K562 (cell line): ENCODE results near the gene RPP25. TPM values are rescaled to one million over a fixed set of nuclear protein-coding genes. Genes with fewer than 3 reads are reported as not detected.
A peak's percentile ranks its signal among the peaks of the same experiment; 100 is the strongest.

Experiments
- ATAC-seq: fragments of 200-7000 bp; cut with Tn5 transposase; 3 replicates; pipeline ENCODE4 v1.9.1; 2020; ENCODE audit warnings: moderate library complexity
- BruUV-seq: library from RNA; stranded (reverse); fragments of 400-500 nt; replicated peaks from 2 replicates; lab custom pipeline; 2021; lab: Mats Ljungman, UMichigan
- CTCF ChIA-PET: fragments of 300-600 bp; formaldehyde crosslinking; extraction: SDS; loops from one replicate; lab custom pipeline; 2021; ENCODE audit warnings: low intra/inter-chr PET ratio; lab: Yijun Ruan, JAX
- POLR2A ChIA-PET: fragments of 300-600, 350-650 bp; sonication (Branson Sonifier 250); formaldehyde crosslinking; extraction: SDS; loops from one replicate; lab custom pipeline; 2021; ENCODE audit warnings: antibody characterized with exemption, inconsistent platforms; lab: Yijun Ruan, JAX
- DNase-seq, 4 experiments: peaks; one replicate each; pipeline versions ENCODE4 v3.0.0 to v3.0.0-alpha.2; 2011 to 2018; ENCODE audit warnings: low spot score in 3 of 4, mixed read lengths in 3 of 4; ENCODE audit errors: extremely low read depth in 1 of 4
- FAIRE-seq: peaks from 2 replicates; lab custom pipeline; 2011; peaks lifted over from hg19 to GRCh38; lab: Jason Lieb, UNC
- H2AFZ ChIP-seq: 2 replicates; pipeline ENCODE4 v1.6.0; 2011; ENCODE audit warnings: low read depth, low read length, control low read depth, inconsistent platforms
- H3K27ac ChIP-seq: fragments of 200-600 bp; 3 replicates; pipeline ENCODE4 v1.8.0; 2011; ENCODE audit warnings: low read depth, mild to moderate bottlenecking, control low read depth, inconsistent platforms, low read length, moderate library complexity, mixed read lengths; ENCODE audit errors: extremely low read depth
- H3K27me3 ChIP-seq, 2 experiments: fragments of 300-600 bp in 1 of 2; 2 replicates in 1 of 2; 3 replicates in 1 of 2; pipeline versions ENCODE4 v1.6.0 to v1.8.0; 2011; ENCODE audit warnings: inconsistent platforms in 2 of 2, low read length in 2 of 2, mild to moderate bottlenecking in 1 of 2, mixed read lengths in 1 of 2, moderate library complexity in 1 of 2; ENCODE audit not compliant: control insufficient read depth in 2 of 2, insufficient read depth in 2 of 2
- H3K36me3 ChIP-seq: fragments of 300-600 bp; 3 replicates; pipeline ENCODE4 v1.8.0; 2011; ENCODE audit warnings: mild to moderate bottlenecking, low read length, inconsistent platforms; ENCODE audit not compliant: control insufficient read depth, insufficient read depth
- H3K4me1 ChIP-seq, 2 experiments: fragments of 200-600 bp in 1 of 2; replicated peaks in 1 of 2; 2 replicates in 1 of 2; 3 replicates in 1 of 2; pipeline versions ENCODE4 v1.5.1 to v1.8.0; 2011; ENCODE audit warnings: inconsistent platforms in 2 of 2, low read length in 2 of 2, mild to moderate bottlenecking in 1 of 2, mixed read lengths in 1 of 2, moderate library complexity in 1 of 2; ENCODE audit not compliant: control insufficient read depth in 2 of 2, insufficient read depth in 2 of 2
- H3K4me2 ChIP-seq: 2 replicates; pipeline ENCODE4 v1.6.1; 2011; ENCODE audit warnings: low read length, control low read depth, inconsistent platforms, mixed read lengths; ENCODE audit not compliant: insufficient read depth
- H3K4me3 ChIP-seq: fragments of 200-600 bp; sonication (generic), shearing (Covaris generic); 2 replicates; pipeline ENCODE4 v1.5.1; 2016; ENCODE audit warnings: control low read depth, inconsistent platforms
- H3K79me2 ChIP-seq: fragments of 200-600 bp; 3 replicates; pipeline ENCODE4 v1.8.0; 2011; ENCODE audit warnings: low read length, inconsistent platforms; ENCODE audit not compliant: control insufficient read depth, insufficient read depth
- H3K9ac ChIP-seq, 2 experiments: 2 replicates each; pipeline versions ENCODE4 v1.6.0 to v1.6.1; 2011; ENCODE audit warnings: low read depth in 2 of 2, low read length in 2 of 2, control low read depth in 1 of 2, inconsistent platforms in 1 of 2, mild to moderate bottlenecking in 1 of 2, mixed read lengths in 1 of 2; ENCODE audit not compliant: insufficient read depth in 1 of 2
- H3K9me1 ChIP-seq: one replicate; pipeline ENCODE4 v1.6.0; 2011; ENCODE audit warnings: inconsistent platforms, mild to moderate bottlenecking, low read length, moderate library complexity; ENCODE audit not compliant: control insufficient read depth, insufficient read depth
- H3K9me3 ChIP-seq: replicated peaks from 2 replicates; pipeline ENCODE4 v1.5.1; 2011; ENCODE audit warnings: low read depth, low read length, inconsistent platforms; ENCODE audit not compliant: control insufficient read depth, insufficient read depth
- H4K20me1 ChIP-seq: replicated peaks from 2 replicates; pipeline ENCODE4 v1.6.1; 2011; ENCODE audit warnings: low read length, inconsistent platforms, mixed read lengths; ENCODE audit not compliant: control insufficient read depth, insufficient read depth
- ARID1B ChIP-seq: fragments of 450-650 bp; IDR thresholded peaks from 2 replicates; pipeline ENCODE4 v1.6.1; 2016; ENCODE audit warnings: antibody characterized with exemption, mild to moderate bottlenecking, inconsistent platforms
- ATF4 ChIP-seq: fragments of 450-650 bp; formaldehyde crosslinking; IDR thresholded peaks from 2 replicates; pipeline ENCODE4 v1.4.0; 2022; ENCODE audit warnings: mild to moderate bottlenecking, moderate library complexity
- BRF1 ChIP-seq: IDR thresholded peaks from 3 replicates; pipeline ENCODE4 v1.6.1; 2011; ENCODE audit warnings: borderline replicate concordance, mild to moderate bottlenecking; ENCODE audit not compliant: insufficient read length; ENCODE audit errors: extremely low read depth
- CEBPB ChIP-seq: fragments of 450-650 bp; IDR thresholded peaks from 2 replicates; pipeline ENCODE4 v1.6.1; 2016; ENCODE audit warnings: missing genetic modification characterization, missing compliant biosample characterization
- GTF2E2 ChIP-seq: fragments of 200-800 bp; sonication (Bioruptor generic); IDR thresholded peaks from 2 replicates; pipeline ENCODE4 v1.6.1; 2016; ENCODE audit warnings: missing genetic modification characterization, missing compliant biosample characterization
- JUND ChIP-seq, 2 experiments: IDR thresholded peaks; 2 replicates in 1 of 2; 3 replicates in 1 of 2; pipeline ENCODE4 v1.6.1; 2011; ENCODE audit warnings: borderline replicate concordance in 2 of 2, low read depth in 2 of 2, low read length in 2 of 2, improper control_type of control experiment in 1 of 2, missing biosample characterization in 1 of 2, missing genetic modification characterization in 1 of 2, missing genetic modification reagents in 1 of 2
- MAFF ChIP-seq: IDR thresholded peaks from 2 replicates; pipeline ENCODE4 v1.6.1; 2012; ENCODE audit warnings: low read length, improper control_type of control experiment
- NUFIP1 ChIP-seq: fragments of 450-650 bp; IDR thresholded peaks from 2 replicates; pipeline ENCODE4 v1.6.1; 2018; ENCODE audit not compliant: partially characterized antibody
- SP2 ChIP-seq: IDR thresholded peaks from 2 replicates; pipeline ENCODE4 v1.6.1; 2011; ENCODE audit warnings: mild to moderate bottlenecking, low read depth, low read length, moderate library complexity; ENCODE audit not compliant: poor library complexity, severe bottlenecking; ENCODE audit errors: extremely low read depth
- STAT5A ChIP-seq: IDR thresholded peaks from 2 replicates; pipeline ENCODE4 v1.6.1; 2012; ENCODE audit warnings: low read length, inconsistent platforms, borderline replicate concordance
- ZKSCAN8 ChIP-seq: fragments of 200-800 bp; sonication (Bioruptor generic); IDR thresholded peaks from 2 replicates; pipeline ENCODE4 v1.6.1; 2016; ENCODE audit warnings: missing genetic modification characterization, missing compliant biosample characterization
- WGBS: fragments of 100-300 bp; shearing (Covaris generic); methylation state at CpG from one replicate; pipeline ENCODE4 v1.1.6; 2016; ENCODE audit warnings: low coverage, mixed read lengths; ENCODE audit not compliant: insufficient coverage; ENCODE audit errors: missing lambda C conversion rate; 5-methylcytosine and 5-hydroxymethylcytosine counted together
- in situ Hi-C: fragments of 300-500 bp; cut with MboI; formaldehyde crosslinking; loops from 4 replicates; pipeline ENCODE4 v1.15.0; 2018; ENCODE audit warnings: inconsistent platforms, mixed read lengths
- intact Hi-C: fragments of 100-400 bp; cut with micrococcal nuclease; formaldehyde crosslinking; loops from 2 replicates; pipeline ENCODE4 v1.14.2; 2022
- polyA plus RNA-seq, 8 experiments: library from polyadenylated mRNA; depleted of rRNA in 4 of 8; stranded (reverse) in 5 of 8; unstranded in 3 of 8; fragments of >200 nt; fragmentation: Nextera tagmentation in 2 of 8; fragmentation: Illumina TruSeq in 1 of 8; extraction: Ambion mirVana in 2 of 8; extraction: Trizol in 1 of 8; gene quantifications; 2 replicates each; pipeline versions ENCODE4 v1.2.1 to v1.2.3, GENCODE V29; 2011 to 2014; ENCODE audit warnings: inconsistent platforms in 1 of 8, missing spikeins in 1 of 8
- total RNA-seq, 7 experiments: library from RNA; depleted of rRNA in 6 of 7; stranded (reverse); fragments of >200 nt in 6 of 7; fragmentation: Illumina TruSeq in 2 of 7; extraction: Trizol in 2 of 7; gene quantifications; 2 replicates each; pipeline versions ENCODE4 v1.2.1 to v1.2.3, GENCODE V29; 2011 to 2021; ENCODE audit warnings: low replicate concordance in 1 of 7

The RPP25 gene
- total and polyA plus RNA-seq, 9 of the 15 experiments (the other 6 are each of a cell fraction or from before 2014, with no cell fraction given): 1.1 to 12.3 (median 5.6) TPM

GRCh38 chr15:74982183-74982582 is 25.6 kb upstream of the RPP25 start (continued):
- no peak for TF ChIP-seq BRF1
- no peak for TF ChIP-seq NUFIP1
- no peak for TF ChIP-seq GTF2E2
- TF ChIP-seq CEBPB (tag): no peak
- TF ChIP-seq SP2: no peak
- no peak for TF ChIP-seq ATF4 (CRISPR knock-in tag)
- no peak for TF ChIP-seq MAFF

- 0% methylated on average over 3 of the region's 3 CpGs for WGBS
- no peaks in the 10 kb centered on the region for H3K9me1 ChIP-seq
- in situ Hi-C loops: no loop called here
- no peaks in the 10 kb centered on the region for H3K36me3 ChIP-seq
- no TSS peak for BruUV-seq
- peaks cover 2% of the 10 kb centered on the region; the same call in 1 of the 2 replicates for H3K9me3 ChIP-seq
- H2AFZ ChIP-seq: no peak overlapping the region
- DNase-seq: no peak
- no peaks in the 10 kb centered on the region for H3K4me1 ChIP-seq
- ChIA-PET CTCF (no interaction called here), POLR2A (interaction anchor here (0.6 to 1.7 kb wide), 2 partner anchors 19 to 50 kb away, joined by 4 to 5 read pairs; no protein-coding TSS in a partner anchor)
- ATAC-seq: no peak
- TF ChIP-seq ARID1B (no peak), ZKSCAN8 (CRISPR knock-in tag) (no peak), STAT5A (no peak), JUND (IDR thresholded peaks at IDR 0.05; ENCODE audit: borderline replicate concordance, low read depth, low read length) (peak; percentile 10; the same call in 1 of the 2 replicates), JUND (tag; IDR thresholded peaks at IDR 0.05; ENCODE audit: borderline replicate concordance, low read depth, low read length) (no peak)
- no peak overlapping the region for H3K9ac ChIP-seq
- no peaks in the 10 kb centered on the region for H4K20me1 ChIP-seq
- no peak for FAIRE-seq
- H3K79me2 ChIP-seq: no peaks in the 10 kb centered on the region
- no peak overlapping the region for H3K4me3 ChIP-seq
- intact Hi-C loops: no loop called here
- no peak overlapping the region for H3K27ac ChIP-seq
- H3K27me3 ChIP-seq: peaks cover 12 to 24% of the 10 kb centered on the region in 2 experiments; a peak in 3 of 5 replicates
- no peak overlapping the region for H3K4me2 ChIP-seq
These were observed 21.9 kb upstream of the RPP25 start for GRCh38 chr15:74978503-74978902.
